ENCODE data around the gene ULK4. TPM values are rescaled to one million over a fixed set of nuclear protein-coding genes. Genes with fewer than 3 reads are reported as not detected.

The ULK4 gene
- total RNA-seq, 4 donors from 2014 or later: 3.2 to 18.7 (median 12.6) TPM

DNA sequence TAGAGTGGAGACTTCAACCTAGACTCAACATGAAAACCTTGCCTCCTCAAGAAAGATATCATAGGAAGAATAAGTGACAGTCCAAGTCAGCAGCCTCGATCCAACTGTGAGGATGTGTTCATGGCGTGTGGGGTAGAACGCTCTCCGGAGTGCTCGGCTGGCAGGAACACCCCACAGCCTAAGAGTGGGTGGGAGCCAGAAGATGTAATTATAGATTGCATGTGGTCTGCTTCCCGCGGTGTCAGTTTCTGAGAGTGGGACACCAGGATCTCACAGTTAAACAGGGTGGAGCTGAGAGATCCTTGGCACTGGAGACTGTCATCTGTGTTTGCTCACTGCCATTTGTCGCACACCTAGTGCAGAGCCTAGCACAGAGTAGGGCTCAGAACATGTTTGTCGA, 604.6 kb downstream of the ULK4 start:
- intact Hi-C loops (cut with DNase I; ENCODE audit: low total_unique reads): no loop called here
- 80 to 87% methylated on average over 9 of the region's 9 CpGs for WGBS, 2 donors
- H3K4me3 ChIP-seq (ENCODE audit: low read depth, poor library complexity, severe bottlenecking): no peak overlapping the region
- no peak for TF ChIP-seq POLR2A (IDR thresholded peaks at IDR 0.05)
- TF ChIP-seq, protein P1, sequence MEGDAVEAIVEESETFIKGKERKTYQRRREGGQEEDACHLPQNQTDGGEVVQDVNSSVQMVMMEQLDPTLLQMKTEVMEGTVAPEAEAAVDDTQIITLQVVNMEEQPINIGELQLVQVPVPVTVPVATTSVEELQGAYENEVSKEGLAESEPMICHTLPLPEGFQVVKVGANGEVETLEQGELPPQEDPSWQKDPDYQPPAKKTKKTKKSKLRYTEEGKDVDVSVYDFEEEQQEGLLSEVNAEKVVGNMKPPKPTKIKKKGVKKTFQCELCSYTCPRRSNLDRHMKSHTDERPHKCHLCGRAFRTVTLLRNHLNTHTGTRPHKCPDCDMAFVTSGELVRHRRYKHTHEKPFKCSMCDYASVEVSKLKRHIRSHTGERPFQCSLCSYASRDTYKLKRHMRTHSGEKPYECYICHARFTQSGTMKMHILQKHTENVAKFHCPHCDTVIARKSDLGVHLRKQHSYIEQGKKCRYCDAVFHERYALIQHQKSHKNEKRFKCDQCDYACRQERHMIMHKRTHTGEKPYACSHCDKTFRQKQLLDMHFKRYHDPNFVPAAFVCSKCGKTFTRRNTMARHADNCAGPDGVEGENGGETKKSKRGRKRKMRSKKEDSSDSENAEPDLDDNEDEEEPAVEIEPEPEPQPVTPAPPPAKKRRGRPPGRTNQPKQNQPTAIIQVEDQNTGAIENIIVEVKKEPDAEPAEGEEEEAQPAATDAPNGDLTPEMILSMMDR (IDR thresholded peaks at IDR 0.05): no peak
- no peak for DNase-seq (ENCODE audit: low spot score in 2 of 2)

DNA sequence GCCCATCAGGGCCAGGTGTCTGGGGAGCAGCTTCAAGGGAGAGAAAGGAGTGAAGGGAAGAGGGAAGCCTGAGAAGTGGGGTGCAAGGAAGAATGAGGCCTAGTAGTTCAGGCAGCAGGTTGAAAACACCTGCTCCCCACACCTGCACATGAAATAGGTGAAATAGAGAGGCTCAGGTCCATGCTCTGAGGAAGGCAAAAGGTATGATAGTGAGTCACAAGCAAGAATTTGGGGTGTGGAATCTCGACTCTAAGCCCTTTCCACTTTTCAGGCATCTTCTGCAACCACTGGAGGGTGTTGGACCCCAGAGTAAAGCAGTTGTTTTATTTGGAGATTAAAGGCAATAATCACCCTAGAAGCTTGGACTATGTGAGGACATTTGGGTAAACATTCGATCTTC, 605.1 kb downstream of the ULK4 start:
- H3K4me3 ChIP-seq (ENCODE audit: low read depth, poor library complexity, severe bottlenecking): no peak overlapping the region
- DNase-seq (ENCODE audit: low spot score in 2 of 2): no peak
- 64 to 66% methylated on average over 2 of the region's 2 CpGs for WGBS, 2 donors
- intact Hi-C loops (cut with DNase I; ENCODE audit: low total_unique reads): no loop called here
- TF ChIP-seq, protein P1 (IDR thresholded peaks at IDR 0.05): no peak
- no peak for TF ChIP-seq POLR2A (IDR thresholded peaks at IDR 0.05)

DNA sequence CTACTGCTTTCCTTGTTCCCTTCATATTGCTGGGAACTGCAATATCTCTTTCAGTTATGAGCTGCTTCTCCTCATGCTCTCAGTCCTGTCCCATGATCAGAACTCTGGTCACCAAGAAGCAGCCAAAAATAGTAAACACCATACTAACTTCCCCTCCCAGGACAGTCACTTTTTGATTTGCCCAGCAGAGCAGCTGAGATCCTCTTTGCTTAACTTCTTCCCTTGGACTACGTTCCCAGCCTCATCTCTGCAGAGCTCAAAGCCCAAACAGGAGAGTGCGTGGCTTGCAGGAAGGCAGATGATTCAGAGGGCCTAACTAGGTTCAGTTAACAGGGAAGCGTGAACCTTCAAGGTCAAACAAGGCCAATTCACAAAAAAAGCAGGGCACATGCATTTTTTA, 609.4 kb downstream of the ULK4 start:
- intact Hi-C loops (cut with DNase I; ENCODE audit: low total_unique reads): no loop called here
- DNase-seq (ENCODE audit: low spot score in 2 of 2): no peak
- TF ChIP-seq, protein P1 (IDR thresholded peaks at IDR 0.05): no peak
- TF ChIP-seq POLR2A (IDR thresholded peaks at IDR 0.05): no peak
- WGBS, 2 donors: 78 to 81% methylated on average over 3 of the region's 3 CpGs
- no peak overlapping the region for H3K4me3 ChIP-seq (ENCODE audit: low read depth, poor library complexity, severe bottlenecking)

DNA sequence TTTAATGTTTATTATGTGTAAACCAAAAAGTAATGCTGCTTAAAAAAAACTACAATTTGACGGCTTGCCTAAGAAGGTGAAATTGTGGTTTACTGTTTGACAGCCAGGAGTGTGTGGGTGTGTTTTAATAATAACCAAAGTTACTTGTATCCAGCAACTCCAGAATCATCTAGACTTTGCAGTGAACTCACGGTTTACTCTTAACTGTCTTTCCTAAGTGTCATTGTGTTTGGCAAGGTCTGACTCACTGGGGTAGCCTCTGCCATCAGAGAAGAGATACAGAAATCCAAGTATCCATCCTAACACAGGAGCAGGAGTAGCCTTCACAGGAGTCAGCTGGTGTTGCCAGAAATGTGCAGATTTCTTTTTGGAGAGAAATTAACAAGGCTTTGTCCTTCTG, 611.5 kb downstream of the ULK4 start:
- TF ChIP-seq, protein P1 (IDR thresholded peaks at IDR 0.05): no peak
- no peak for TF ChIP-seq POLR2A (IDR thresholded peaks at IDR 0.05)
- H3K4me3 ChIP-seq (ENCODE audit: low read depth, poor library complexity, severe bottlenecking): no peak overlapping the region
- DNase-seq (ENCODE audit: low spot score in 2 of 2): no peak
- WGBS, 2 donors: 68 to 76% methylated on average over 2 of the region's 2 CpGs
- intact Hi-C loops (cut with DNase I; ENCODE audit: low total_unique reads): no loop called here

DNA sequence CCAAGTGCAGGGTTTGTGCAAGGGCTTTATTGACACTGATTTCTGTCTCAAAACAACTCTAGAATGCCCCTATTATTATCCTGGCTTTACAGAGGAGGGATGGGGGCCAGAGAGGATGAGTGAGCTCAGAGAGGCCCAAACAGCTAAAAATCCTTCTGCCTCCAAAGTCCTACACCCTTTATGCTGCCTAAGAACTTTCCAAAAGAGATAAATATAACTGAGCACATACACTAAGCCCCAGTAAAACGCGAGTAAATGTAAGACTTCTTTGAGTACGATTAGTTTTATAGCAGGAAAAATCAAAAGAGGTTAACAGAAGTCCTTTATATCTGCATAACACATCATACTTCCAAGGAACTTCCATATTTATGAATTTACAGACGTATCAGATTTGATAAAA, 613.5 kb downstream of the ULK4 start:
- DNase-seq (ENCODE audit: low spot score in 2 of 2): no peak
- 73 to 90% methylated on average over 4 of the region's 4 CpGs for WGBS, 2 donors
- no peak for TF ChIP-seq POLR2A (IDR thresholded peaks at IDR 0.05)
- TF ChIP-seq, protein P1 (IDR thresholded peaks at IDR 0.05): no peak
- intact Hi-C loops (cut with DNase I; ENCODE audit: low total_unique reads): no loop called here
- no peak overlapping the region for H3K4me3 ChIP-seq (ENCODE audit: low read depth, poor library complexity, severe bottlenecking)

DNA sequence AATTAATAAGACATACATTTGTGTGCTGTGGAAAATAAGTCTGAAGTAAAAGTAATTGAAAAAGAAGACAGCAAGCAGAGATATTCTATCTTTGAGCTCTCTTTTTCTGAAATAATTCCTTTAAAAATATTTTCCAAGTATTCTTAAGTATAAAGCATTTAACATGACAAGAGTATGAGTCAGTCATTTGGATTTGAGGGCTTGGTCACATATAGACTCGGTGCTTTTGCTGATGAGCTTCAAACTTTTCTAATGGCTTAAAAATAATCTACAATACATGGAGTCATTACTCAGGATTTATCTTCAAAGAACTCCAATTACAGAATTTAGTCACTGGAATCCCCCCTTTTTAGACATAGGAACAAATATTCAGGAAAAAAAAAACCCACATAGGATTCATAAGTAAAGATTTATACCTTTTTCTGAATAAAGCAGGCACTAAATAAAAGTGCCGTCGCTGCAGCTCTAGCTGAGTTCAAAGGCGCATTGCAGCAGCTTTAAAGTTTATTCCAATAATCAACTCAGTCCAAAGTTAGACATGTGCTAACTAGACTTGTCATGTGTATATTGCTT, 615.1 kb downstream of the ULK4 start:
- no peak for TF ChIP-seq POLR2A (IDR thresholded peaks at IDR 0.05)
- DNase-seq (ENCODE audit: low spot score in 2 of 2): no peak
- no peak overlapping the region for H3K4me3 ChIP-seq (ENCODE audit: low read depth, poor library complexity, severe bottlenecking)
- intact Hi-C loops (cut with DNase I; ENCODE audit: low total_unique reads): no loop called here
- WGBS, 2 donors: 34 to 39% methylated on average over 4 of the region's 4 CpGs

Measured in lower leg skin (tissue), 4 donors.